HL-60/S4 treated with phorbol 12-myristate 13-acetate at 8.2 ng/mL for 4 days and 3 days (cell line): Measurements from ENCODE around the gene BLOC1S3.
"Not testable (repeated sequence)": the region's sequence is repeated elsewhere in the genome, so short reads cannot be mapped to it uniquely, and the experiment has no call there.

ENCODE experiments used
- in situ Hi-C: fragments of 300-500 bp; cut with MboI; formaldehyde crosslinking; loops from 2 replicates; pipeline ENCODE4 v1.15.0; 2022; ENCODE audit warnings: low sequenced_read_pairs

The BLOC1S3 gene

DNA sequence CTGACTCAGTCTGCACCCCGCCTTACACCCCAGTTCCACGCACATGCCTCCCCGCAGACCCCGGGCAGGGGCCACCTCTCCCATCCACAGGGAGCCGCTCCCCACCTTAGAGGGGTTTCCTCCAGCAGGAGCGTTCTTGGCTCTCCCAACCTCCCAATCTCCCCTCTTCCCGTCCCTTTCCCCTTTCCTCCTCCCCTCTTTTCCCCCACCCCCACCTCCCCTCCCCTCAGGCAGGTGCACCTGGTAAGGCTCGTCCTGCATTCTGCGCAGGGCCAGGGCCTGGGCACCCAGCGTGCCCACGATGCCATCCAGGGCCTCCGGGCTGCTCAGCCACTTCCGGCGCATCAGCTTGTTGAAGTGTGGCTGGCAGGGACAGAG is 39.4 kb downstream of the BLOC1S3 start:
- in situ Hi-C loops = no loop called here

GRCh38 chr19:45218426-45218825 is 39.8 kb downstream of the BLOC1S3 start:
- in situ Hi-C loops = no loop called here

DNA sequence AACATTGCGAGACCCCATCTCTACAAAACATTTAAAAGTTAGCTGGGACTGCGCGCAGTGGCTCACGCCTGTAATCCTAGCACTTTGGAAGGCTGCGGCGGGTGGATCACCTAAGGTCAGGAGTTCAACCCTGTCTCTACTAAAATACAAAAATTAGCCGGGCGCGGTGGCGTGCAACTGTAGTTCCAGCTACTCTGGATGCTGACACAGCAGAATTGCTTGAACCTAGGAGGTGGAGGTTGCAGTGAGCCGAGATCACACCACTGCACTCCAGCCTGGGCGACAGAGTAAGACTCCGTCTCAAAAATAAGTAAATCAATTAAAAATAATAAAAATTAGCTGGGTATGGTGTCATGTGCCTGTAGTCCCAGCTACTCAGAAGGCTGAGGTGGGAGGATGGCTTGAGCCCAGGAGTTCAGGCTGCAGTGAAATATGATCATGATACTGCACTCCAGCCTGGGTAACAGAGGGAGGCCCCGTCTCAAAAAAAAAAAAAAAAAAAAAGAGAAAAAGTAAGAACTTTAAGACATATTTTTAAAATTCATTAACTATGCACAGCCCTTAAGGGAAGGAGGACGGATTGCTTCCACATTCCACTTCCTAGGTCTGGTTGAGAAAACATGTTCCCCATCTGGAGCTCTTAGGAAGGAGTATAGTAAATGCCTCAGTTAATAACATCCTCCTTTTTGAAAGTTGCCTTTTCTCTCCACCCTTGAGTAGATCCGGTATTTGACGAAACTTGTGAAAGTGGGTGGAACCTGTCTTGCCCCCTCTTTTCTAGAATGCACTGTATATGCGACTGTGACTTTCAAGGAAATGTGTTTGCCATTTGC is 40.5 kb downstream of the BLOC1S3 start:
- in situ Hi-C loops = no loop called here

DNA sequence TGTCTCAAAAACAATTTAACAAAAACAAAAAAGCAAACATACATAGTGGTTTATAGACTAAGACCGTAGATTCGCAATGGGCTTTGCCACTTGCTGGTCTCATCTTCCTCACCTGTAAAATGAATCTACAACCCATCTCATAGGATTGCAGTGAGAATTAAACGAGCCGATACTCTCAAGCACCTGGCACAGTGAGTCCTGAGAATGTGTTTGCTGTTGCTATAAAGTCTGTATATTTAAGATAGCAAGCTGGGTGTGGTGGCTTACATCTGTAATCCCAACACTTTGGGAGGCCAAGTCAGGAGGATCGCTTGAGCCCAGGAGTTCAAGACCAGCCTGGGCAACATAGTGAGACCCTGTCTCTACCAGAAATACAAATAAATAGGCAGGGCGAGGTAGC is 44.1 kb downstream of the BLOC1S3 start:
- in situ Hi-C loops = no loop called here

GRCh38 chr19:45223879-45224278 is 45.3 kb downstream of the BLOC1S3 start:
- in situ Hi-C loops = no loop called here

GRCh38 chr19:45224645-45225044 is 46.1 kb downstream of the BLOC1S3 start:
- in situ Hi-C loops = no loop called here

DNA sequence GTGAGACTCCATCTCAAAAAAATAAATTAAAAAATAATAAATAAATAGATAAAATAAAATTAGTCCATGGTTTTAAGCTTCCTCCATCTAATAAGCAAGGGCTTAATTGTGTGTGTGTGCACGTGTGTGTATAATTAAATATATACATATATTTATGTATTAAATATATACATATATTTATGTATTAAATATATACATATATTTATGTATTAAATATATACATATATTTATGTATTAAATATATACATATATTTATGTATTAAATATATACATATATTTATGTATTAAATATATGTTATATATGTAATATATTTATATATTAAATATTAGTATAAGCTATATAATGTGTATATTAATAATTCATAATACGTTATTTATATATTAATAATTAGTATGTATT is 50.5 kb downstream of the BLOC1S3 start:
- in situ Hi-C loops = not testable (repeated sequence)
